NCI-H82 treated with DMSO at 0.1 percent for 48 hours (cell line): Measurements from ENCODE around the gene SNAP47.

Experiments
- DNase-seq: peaks from one replicate; lab custom pipeline; 2025; ENCODE audit not compliant: unreplicated experiment; lab: John Stamatoyannopoulos, UW

SNAP47 gene

DNA sequence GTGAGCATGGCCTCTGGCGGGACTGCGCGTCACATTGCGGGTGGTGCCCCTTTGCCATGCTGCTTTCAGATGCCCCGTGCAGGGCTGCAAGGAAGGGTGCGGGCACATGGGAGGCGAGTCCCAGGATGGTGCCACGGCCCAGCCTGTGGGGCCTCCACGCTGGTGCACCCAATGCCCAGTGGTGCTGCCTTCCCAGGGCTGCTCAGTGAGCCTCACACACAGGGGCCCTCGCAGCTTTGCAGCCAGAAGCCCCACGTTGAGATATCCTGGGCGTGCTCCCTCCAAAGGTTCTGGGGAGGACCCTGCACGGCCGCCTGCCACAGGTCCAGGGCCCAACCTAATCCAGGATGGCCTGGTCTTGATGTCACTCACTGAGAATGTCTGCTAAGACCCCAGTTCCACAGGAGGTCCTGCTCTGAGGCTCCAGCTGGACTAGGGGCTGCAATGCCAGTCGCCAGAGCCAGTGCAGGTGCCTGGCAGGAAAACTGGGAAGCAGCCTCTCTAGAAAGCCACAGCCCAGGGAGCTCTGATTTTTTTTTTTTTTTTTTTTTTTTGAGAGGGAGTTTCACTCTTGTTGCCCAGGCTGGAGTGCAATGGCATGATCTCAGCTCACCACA is 46.2 kb downstream of the SNAP47 start:
- DNase-seq, result no peak

DNA sequence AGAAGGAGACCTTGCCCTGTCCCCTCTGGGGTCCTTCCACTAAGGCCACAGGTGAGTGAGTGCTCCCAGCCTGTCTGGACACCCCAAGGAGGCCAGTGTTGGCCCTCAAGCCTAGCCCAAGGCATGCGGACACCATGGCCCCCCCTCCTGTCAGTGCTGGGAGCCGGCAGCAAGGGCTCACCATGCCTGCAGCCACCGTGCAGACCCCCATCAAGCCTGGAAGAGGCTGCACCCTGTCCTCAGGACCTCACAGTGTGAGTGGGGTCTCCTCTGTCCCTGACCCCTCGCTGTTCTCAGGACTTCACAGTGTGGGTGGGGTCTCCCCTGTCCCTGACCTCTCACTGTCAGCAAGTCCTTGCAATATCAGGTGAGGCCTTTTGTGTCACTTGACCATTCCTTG is 47.0 kb downstream of the SNAP47 start:
- no peak for DNase-seq

DNA sequence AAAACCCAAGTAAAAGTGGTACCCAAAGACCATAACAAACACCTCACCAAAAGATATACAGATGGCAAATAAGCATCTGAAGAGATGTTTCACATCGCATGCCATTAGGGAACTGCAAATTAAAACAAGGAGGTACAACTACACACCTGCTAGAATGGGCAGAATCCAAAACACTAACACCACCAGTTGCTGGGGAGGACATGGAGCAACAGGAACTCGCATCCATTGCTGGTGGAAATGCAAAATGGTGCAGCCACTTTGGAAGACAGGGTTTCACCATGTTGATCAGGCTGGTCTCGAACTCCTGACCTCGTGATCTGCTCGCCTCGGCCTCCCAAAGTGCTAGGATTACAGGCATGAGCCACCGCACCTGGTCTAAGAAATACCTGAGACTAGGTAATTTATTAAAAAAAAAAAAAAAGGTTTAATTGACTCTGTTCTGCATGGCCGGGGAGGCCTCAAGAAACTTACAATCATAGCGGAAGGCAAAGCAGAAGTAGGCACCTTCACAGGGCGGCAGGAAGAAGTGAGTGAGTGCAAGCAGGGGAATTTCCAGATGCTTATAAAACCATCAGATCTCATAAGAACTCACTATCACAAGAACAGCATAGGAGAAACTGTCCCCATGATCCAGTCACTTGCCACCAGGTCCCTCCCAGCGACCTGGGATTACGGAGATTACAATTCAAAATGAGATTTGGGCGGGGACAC is 50.0 kb downstream of the SNAP47 start:
- DNase-seq, result peak; percentile 82

DNA sequence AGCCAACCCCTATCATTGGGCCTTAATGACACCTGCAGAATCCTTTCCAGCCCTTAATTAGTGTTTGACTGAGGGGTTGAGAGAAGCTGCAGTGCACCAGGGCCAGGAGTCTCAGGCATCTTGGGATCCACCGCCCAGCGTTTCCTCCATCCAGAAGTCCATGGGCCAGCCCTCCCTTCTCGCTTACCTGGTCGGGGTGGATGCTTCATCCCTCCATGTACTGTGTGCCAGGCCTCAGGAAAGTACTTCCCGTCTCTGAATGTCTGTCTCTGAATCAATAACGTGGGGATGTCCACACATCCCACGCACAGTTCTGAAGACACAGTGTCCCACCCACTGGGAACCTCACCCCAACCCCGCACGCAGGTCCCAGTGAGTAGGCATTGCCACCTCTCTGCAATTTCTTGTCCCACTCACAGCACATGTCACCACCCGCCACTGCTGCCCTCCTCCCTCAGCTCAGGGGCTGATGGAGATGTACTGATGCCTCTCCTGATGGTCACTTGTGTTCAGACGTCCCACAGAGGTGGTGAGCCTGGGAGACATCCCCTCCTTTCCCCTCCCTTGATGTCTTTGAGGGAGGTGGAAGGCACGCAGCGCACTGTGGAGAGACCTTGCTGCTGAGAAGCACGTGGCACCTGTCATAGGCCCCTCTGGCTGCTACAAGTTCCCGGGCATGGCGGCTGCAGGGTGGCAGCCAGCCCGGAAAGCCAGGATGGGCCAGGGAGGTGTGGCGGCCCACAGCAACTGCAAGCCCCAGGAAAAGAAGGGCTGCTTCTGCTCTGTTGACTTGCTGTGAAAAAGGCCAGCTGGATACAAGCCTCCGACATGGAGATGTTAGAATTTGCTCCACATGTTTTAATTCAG is 50.8 kb downstream of the SNAP47 start:
- no peak for DNase-seq

DNA sequence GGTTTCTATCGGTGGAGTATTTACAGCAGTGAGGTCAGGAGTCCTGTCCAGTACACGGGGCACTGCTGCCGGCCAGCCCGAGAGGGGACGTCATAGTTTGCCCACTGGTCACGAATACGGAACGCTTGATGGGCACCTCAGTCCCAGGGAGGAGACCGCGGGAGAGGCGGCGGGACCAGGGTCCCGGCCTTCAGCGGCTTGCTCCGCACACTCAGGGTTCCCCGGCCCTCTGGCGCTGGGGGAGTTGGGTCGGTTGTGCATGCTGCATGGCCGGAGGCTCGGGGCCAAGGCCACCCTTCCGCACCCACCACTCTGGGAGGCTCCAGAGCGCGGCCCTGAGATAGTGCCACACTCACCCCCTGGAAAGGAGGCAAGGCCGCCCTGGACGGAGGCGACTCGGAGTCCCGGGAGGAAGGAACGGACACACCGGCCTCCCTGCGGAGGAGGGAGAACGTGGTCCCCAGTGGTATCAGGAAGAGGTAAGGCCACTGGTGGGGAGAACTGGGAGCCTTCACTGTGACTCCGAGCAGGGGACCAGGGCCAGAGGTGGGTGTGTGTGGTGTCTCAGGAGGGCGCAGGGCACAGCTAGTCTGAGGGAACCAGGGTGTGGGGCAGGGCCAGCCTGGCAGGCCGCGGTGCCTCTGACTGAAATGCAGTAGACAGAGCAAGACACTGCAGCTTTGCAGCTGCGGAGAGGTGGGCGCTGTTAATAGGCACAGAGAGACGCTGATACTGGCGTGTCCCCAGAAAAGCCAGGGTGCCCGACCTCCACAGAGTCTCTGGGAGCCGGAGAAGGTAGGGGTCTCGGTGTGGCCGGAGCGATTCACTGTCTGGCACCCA is 51.7 kb downstream of the SNAP47 start:
- DNase-seq, result no peak

DNA sequence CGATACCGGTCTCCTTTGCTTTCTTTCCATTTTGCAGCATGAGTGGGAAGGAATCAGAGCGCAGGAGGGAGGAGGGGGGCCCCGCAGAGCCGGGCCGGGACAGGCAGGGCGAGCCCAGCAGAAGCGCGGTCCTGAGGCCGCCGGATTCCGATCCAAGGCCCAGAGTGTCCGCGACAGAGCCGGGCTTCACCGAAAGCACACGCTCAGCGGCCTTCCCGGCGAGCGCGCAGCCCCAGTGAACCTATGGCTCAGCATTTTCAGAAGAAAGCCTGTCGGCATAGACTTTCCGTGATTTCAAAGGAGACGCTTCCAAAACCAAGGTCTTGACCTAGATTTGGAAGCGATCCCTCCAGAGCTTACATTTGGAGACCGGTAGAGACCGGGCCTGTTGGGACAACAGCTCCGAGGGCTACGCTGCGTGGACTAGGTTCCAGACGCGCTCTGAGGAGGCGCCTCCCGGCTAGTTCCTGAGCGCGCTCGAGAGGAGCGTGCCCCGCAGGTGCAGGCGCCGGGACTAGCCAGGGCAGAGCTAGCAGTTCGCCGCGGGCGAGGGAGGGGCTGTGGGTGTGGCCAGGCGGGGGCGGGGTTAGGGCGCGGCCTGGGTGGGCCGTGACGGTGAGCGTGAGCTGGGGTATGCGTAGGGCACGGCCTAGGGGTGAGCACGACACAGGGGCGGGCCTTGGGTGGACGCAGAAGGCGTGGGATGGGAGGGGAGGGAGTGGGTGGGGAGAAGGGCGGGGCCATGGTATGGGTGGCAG is 52.5 kb downstream of the SNAP47 start:
- DNase-seq, result peak; percentile 95

DNA sequence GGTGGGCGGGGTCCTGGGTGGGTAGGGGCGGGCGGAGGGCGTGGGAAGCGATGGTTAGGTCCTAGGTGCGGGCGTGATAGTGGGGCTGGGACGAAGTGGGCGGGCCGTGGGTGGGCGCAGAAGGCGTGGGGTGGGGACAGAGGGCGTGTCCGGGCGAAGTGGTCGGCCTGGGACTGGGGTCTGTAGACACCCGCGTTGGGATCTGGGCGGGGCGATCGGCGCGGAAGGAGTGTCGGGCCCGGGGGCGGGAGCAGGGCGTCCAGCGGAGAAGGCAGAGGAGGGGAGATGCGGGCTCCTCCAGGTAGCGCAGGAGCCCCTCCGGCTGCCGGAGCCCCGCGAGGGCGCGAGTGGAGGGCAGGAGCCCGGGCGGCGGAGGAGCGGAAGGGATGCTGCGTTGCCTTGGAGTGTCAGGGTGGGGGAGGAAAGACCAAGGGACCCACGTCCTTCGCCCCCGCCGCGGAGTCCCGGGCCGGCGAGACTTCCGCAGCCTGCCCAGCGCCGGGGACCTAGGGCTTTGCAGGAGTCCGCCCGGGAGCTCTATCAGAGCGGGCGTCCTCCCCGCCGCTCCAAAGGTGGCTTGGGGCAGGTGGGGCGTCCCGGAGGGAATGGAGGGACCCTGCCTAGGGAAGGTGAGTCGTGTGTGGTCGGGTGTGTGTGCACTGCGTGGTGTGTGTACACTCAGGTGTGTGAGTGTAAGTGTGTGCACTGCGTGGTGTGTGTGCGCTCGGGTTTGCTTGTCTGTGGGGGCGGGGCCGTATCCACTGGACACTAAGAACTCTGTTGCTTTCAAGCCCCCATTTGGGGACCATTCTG is 53.2 kb downstream of the SNAP47 start:
- no peak for DNase-seq

DNA sequence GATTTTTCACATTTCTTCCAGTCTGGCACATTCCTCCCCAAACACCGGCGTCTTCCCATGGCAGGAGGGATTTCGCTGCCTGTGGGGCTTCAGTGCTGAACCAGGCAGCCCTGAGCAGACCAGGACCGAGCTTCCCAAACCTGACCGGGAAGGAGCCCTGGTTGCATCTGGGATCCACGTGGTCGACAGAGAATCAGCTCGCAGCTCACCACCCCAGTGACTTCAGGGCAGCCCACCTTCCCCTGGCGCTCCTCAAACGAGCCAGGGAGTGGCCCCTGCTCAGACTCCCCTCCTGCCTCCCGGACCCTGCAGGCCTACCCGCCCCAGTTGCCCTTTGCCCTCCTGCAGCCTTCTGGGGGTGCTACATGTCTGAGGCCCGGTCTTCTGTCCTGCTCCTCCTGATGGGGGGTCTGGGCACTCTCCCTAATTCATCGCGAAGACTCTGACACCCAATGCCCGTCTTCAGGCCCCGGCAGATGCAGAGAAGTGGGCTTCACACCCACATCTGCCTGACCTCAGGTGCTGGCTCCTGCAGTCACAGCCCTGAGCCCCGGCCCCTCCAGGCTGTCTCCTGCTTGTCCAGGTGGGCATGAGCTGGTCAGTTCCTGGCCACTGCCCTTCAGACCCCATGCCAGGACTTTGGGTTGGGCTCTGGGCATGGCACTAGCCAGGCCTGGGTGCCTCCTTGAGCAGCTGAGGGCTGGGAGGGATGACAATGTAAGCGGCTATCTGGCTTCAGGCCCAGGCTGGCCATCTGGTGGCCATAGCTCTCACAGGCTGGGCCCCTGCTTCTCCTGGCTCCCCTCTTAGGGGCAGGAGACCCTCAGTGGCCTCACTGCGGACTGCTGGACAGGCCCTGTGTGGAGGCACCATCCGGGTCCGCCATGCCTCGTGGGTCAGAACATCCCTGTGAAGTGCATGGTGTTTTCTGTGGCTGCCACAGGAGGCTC is 54.1 kb downstream of the SNAP47 start:
- DNase-seq, result no peak

DNA sequence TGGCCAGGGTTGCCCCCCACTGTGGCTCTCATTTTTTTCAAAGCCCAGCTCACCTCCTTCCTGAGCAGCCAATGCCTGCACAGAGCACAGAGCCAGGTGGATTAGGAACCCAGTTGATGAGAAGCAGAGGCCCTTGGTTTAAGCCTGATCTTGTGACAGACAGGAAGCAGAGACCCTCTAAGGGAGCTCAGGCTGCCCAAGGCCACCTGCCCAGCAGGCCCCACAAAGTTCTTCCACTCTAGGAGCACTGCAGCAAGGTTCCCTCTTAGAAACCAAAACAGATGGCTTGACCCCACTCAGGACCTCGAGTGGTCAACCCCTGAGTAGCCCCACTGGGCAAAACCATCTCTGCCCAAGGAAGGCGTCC is 54.8 kb downstream of the SNAP47 start:
- DNase-seq, result no peak

DNA sequence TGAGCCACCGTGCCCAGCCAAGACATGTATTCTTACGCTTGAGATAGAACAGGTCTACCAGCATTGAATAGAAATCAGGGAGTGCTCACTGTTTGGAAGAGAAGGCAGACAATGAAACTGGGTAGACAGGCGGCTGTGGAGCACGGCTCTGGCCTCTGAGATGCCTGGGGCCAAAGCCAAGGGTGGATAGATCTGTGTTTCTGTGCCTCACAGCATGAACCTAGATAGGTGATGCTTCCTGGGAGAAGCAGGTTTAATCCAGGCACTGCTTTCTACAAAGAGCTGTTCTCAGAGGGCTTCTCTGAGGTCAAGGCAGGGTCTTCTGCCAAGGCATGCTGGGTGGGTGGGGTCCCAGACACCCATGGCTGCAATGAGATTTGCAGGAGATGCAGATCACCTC is 55.6 kb downstream of the SNAP47 start:
- DNase-seq, result no peak

DNA sequence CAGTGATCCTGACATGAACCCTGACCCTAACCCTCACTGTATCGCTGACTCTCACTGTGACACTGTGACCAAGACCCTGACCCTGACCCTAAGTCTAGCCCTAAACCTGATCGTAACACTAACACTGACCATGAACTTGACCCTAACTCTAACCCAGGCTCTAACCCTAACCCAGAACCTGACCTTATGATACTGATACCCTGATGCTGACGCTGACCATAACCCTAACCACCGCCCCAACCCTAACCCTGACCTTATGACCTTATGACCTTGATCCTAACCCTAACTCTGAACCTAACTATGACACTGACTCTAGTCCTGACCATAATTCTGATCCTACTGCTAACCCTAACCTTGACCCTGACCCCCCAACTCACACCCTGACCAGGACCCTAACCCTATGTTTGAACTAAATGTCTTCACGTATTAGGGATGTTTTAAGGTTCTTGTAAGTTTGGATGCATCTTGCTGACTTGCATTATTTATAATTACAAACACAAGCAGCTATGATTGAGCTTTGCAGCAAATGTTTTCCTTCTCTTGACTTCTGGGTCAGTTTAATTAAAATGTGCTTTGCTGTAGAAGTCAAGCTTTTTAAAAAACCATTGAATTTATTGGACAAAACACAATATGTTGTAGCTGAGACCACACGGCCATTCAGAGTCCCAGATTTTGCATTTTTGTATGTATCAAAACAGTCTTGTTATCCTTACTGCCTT is 56.3 kb downstream of the SNAP47 start:
- DNase-seq, result no peak

DNA sequence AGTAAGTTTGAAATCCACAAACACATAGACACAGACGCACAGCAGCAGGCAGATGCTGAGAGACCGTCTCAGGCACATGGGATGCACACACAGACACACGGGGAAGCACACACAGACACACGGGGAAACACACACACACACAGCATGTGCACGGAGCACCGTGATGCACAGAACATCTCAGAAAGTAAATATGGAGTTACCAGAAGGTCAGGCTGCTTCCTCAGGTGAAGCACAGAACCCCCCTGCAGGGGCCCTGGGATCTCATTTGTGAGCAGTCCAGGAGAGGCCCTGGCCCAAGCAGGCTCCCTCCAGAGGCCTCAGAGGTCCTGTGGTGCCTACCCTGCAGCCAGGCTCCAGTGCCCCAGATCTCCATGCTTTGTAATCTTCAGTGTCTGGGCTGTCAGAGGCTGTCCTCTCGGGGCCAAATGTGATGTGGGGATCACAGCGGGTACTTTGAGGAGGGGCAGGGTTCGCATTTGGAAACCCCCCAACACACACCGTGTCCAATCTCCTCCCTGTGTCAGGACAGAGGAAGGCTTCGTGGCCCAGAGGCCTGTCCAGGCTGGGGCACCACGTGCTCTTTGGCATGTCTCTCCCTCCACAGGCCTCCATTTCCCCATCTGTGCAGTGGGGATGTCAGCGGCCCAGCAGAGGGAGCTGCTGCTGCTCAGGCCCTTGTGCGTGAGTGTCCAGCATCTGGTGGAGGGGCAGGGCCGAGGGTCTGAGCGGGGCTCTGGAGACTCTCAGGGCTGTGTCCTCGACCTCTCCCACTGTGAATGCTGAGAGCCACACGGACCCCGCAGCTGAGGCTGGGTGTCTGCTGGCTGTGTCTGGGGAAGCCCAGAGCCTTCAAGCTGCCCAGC is 57.2 kb downstream of the SNAP47 start:
- no peak for DNase-seq

DNA sequence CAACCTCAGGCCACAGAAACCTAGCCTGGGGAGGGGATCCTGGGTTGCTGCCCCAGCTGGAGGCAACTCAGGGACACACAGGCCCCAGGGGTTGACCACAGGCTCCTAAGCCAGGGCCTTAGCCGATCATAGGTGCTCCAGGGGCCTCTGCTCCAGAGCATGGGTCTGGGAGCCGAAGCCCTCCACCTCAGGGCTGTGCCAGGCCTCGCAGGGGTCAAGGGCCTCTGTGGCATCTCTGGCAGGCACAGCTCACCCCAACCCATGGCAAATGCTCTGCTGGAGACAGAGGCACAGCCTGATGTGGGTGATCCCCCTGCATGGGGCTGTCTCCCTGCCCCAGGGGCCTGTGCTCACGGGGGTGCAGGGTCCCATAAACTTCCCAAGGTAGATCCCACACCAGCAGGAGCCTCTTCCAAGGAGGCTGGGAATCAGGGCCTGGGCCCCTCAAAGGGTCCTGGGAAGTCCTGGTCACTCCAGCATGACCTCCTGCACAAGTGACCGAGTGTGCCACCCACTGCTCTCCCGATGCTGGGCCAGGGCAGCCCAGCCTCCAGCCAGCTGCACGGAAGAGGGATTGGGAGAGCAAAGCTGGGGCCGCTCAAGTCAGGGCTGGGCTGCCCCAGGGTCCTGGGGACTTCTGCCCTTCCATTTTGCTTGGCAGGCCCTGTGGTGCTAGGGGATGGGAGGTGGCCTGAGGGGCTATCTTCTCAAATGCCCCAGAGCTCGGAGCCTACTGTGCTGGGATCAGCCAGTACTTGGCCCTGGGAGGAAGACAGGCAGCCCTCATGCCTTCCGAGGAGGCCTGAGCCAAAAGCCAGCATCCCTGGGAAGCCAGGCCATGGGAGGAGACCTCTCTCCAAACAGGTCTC is 58.1 kb downstream of the SNAP47 start:
- DNase-seq, result no peak

DNA sequence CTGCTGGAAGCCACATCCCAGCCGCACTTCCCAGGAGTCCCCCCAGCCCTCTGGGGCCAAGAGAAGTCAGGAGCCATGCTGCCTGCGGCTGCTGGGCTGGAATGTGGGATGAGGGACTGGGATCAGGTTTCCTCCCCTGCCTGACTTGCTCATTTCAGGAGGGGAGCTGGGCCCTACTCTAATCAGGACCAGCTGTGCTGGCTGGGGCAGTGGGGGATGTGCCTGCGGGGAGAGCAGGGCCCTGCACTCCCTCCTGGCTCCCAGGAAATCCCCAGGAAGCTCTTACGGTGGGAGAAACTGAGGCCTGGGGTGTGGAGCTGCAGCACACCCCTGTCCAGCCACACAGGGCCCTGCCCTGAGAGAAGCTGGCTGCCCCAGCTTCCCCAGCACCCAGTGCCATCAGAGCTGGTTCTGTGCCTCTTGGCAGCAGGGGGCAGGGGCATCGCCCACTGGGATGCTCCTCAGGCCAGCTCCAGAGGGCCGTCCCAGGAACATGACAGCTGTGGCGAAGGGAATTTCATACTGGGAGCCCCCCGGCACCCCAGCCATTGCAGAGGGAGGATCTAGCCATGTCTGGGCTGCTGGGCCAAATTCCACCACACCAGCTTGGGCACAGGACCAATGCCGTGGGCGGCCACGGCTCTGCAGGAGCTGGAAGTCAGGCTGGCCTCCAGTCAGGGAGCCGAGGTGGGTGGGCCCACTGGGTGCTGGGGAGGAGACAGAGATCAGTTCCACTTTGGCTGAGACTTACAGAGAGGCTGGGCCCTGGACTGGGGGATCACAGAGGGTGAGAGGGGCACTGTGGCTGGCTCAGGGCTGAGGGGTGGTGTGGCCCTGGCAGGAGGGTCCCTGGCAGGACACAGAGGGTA is 58.9 kb downstream of the SNAP47 start:
- DNase-seq, result peak; percentile 38

DNA sequence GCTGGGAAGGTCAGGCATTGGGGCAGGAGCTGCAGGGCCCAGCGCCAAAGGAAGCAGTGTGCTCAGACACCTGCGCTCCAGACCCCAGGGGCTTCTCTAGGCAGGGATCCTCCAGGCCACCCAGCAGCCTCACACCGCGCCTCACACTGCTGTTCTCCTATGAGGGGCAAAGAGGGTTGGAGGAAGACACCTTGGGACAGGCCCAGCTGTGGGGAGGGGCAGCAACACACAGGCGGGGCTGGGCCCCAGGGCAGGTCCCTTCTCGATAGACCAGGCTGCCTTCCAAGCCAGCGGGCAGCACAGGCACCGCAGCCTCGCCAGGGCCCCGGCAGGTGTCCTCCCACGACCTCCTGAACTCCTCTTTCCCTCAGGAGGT is 59.6 kb downstream of the SNAP47 start:
- no peak for DNase-seq
